Spinal cord (tissue), 10 donors: ENCODE results near the gene IL21R. TPM values are rescaled to one million over a fixed set of nuclear protein-coding genes. Genes with fewer than 3 reads are reported as not detected.

Experiments
- DNase-seq, 6 donors: peaks; one replicate each; pipeline versions ENCODE4 v3.0.0 to v3.0.0-alpha.2; 2013 to 2015; ENCODE audit warnings: low spot score in 6 of 6, low read depth in 4 of 6
- H3K27ac ChIP-seq: one replicate; pipeline ENCODE4 v1.5.1; 2013; ENCODE audit warnings: low read depth, low read length, control low read depth
- H3K27me3 ChIP-seq: one replicate; pipeline ENCODE4 v1.6.1; 2013; ENCODE audit warnings: low read length; ENCODE audit not compliant: control insufficient read depth, insufficient read depth
- H3K36me3 ChIP-seq: one replicate; pipeline ENCODE4 v1.6.1; 2013; ENCODE audit warnings: low read length; ENCODE audit not compliant: control insufficient read depth, insufficient read depth
- H3K4me1 ChIP-seq: one replicate; pipeline ENCODE4 v1.6.1; 2013; ENCODE audit warnings: low read length; ENCODE audit not compliant: control insufficient read depth, insufficient read depth
- H3K4me3 ChIP-seq: one replicate; pipeline ENCODE4 v1.5.1; 2013; ENCODE audit warnings: low read depth, low read length, control low read depth
- H3K9me3 ChIP-seq: one replicate; pipeline ENCODE4 v1.6.1; 2013; ENCODE audit warnings: low read length; ENCODE audit not compliant: control insufficient read depth, insufficient read depth
- WGBS: methylation state at CpG from one replicate; pipeline ENCODE4 v1.1.5; 2013; ENCODE audit warnings: missing lambda C conversion rate; ENCODE audit not compliant: insufficient coverage; 5-methylcytosine and 5-hydroxymethylcytosine counted together
- polyA plus RNA-seq, 2 donors: library from polyadenylated mRNA; unstranded; fragments of 120-200 nt; gene quantifications; one replicate each; pipeline ENCODE4 v1.2.1, GENCODE V29; 2013; ENCODE audit not compliant: insufficient read length in 2 of 2
- total RNA-seq, 2 donors: library from RNA; depleted of rRNA in 1 of 2; stranded (reverse); fragments of 120-200 nt in 1 of 2; fragments of >200 nt in 1 of 2; gene quantifications; one replicate each; pipeline versions ENCODE4 v1.2.3 to v1.2.4, GENCODE V29; 2013 to 2014
- donor health status: healthy.

Gene IL21R
- total and polyA plus RNA-seq, 4 donors: 0.06 to 0.93 (median 0.35) TPM

- DNase-seq: no peak
- Histone ChIP-seq H3K36me3 (no peaks in the 10 kb centered on the region), H3K4me3 (no peak overlapping the region), H3K27ac (no peak overlapping the region), H3K4me1 (no peaks in the 10 kb centered on the region), H3K9me3 (peaks cover 9% of the 10 kb centered on the region), H3K27me3 (no peaks in the 10 kb centered on the region)
These were observed 20.2 kb downstream of the IL21R start for GRCh38 chr16:27421961-27422740.

GRCh38 chr16:27424772-27425498 lies 23.0 kb downstream of the IL21R start:
- H3K4me1 ChIP-seq: no peaks in the 10 kb centered on the region
- WGBS: 85% methylated on average over 4 of the region's 10 CpGs
- H3K36me3 ChIP-seq: no peaks in the 10 kb centered on the region
- peaks cover 9% of the 10 kb centered on the region for H3K9me3 ChIP-seq
- H3K4me3 ChIP-seq: no peak overlapping the region
- H3K27ac ChIP-seq: no peak overlapping the region
- H3K27me3 ChIP-seq: no peaks in the 10 kb centered on the region
- no peak for DNase-seq

- no peaks in the 10 kb centered on the region for H3K36me3 ChIP-seq
- 100% methylated on average over 1 of the region's 1 CpG for whole genome bisulfite sequencing
These were observed 24.0 kb downstream of the IL21R start for GRCh38 chr16:27425961-27426360.

GRCh38 chr16:27426423-27427408 lies 24.7 kb downstream of the IL21R start:
- H3K27me3 ChIP-seq: no peaks in the 10 kb centered on the region
- no peaks in the 10 kb centered on the region for H3K36me3 ChIP-seq
- no peak overlapping the region for H3K27ac ChIP-seq
- no peaks in the 10 kb centered on the region for H3K4me1 ChIP-seq
- 43% methylated on average over 3 of the region's 7 CpGs for WGBS
- DNase-seq: no peak
- H3K9me3 ChIP-seq: peaks cover 6% of the 10 kb centered on the region
- no peak overlapping the region for H3K4me3 ChIP-seq

More at GRCh38 chr16:27425961-27426360, 24.0 kb downstream of the IL21R start:
- DNase-seq: no peak
- no peak overlapping the region for H3K27ac ChIP-seq
- H3K4me1 ChIP-seq: no peaks in the 10 kb centered on the region
- no peak overlapping the region for H3K4me3 ChIP-seq
- H3K27me3 ChIP-seq: no peaks in the 10 kb centered on the region
- H3K9me3 ChIP-seq: peaks cover 9% of the 10 kb centered on the region

- Histone ChIP-seq H3K4me3 (no peak overlapping the region), H3K27me3 (no peaks in the 10 kb centered on the region), H3K4me1 (no peaks in the 10 kb centered on the region), H3K9me3 (peaks cover 3% of the 10 kb centered on the region), H3K36me3 (no peaks in the 10 kb centered on the region), H3K27ac (no peak overlapping the region)
- no CpG with 5 or more reads among the region's 5 CpGs for WGBS
- DNase-seq: no peak
These were observed 25.6 kb downstream of the IL21R start for GRCh38 chr16:27427538-27427937.

GRCh38 chr16:27428026-27428785 lies 26.2 kb downstream of the IL21R start:
- Histone ChIP-seq H3K4me1 (no peaks in the 10 kb centered on the region), H3K27me3 (no peaks in the 10 kb centered on the region), H3K27ac (no peak overlapping the region), H3K9me3 (no peaks in the 10 kb centered on the region), H3K36me3 (no peaks in the 10 kb centered on the region), H3K4me3 (no peak overlapping the region)
- 98% methylated on average over 4 of the region's 4 CpGs for WGBS
- DNase-seq: no peak

GRCh38 chr16:27429330-27429871 lies 27.4 kb downstream of the IL21R start:
- 92% methylated on average over 9 of the region's 11 CpGs for WGBS
- Histone ChIP-seq H3K9me3 (no peaks in the 10 kb centered on the region), H3K4me3 (no peak overlapping the region), H3K4me1 (no peaks in the 10 kb centered on the region), H3K27ac (no peak overlapping the region), H3K36me3 (no peaks in the 10 kb centered on the region), H3K27me3 (no peaks in the 10 kb centered on the region)
- DNase-seq: no peak

- WGBS: 79% methylated on average over 13 of the region's 16 CpGs
- no peak for DNase-seq
These were observed 28.0 kb downstream of the IL21R start for GRCh38 chr16:27429981-27430441.

More at GRCh38 chr16:27429981-27430441, 28.0 kb downstream of the IL21R start:
- H3K4me1 ChIP-seq: no peaks in the 10 kb centered on the region
- H3K4me3 ChIP-seq: no peak overlapping the region
- H3K27me3 ChIP-seq: no peaks in the 10 kb centered on the region
- no peak overlapping the region for H3K27ac ChIP-seq
- no peaks in the 10 kb centered on the region for H3K36me3 ChIP-seq
- H3K9me3 ChIP-seq: no peaks in the 10 kb centered on the region
